ENCODE measurements around the gene PCDH19.

The PCDH19 gene

GRCh38 chrX:100315566-100315965 is 94.5 kb downstream of the PCDH19 start:
- DNase-seq (ENCODE audit: low read depth in 4 of 4, low spot score in 1 of 4): no peak

GRCh38 chrX:100299559-100299958 is 110.5 kb downstream of the PCDH19 start:
- DNase-seq (ENCODE audit: low read depth in 4 of 4, low spot score in 1 of 4): no peak

- no peak for DNase-seq (ENCODE audit: low read depth in 4 of 4, low spot score in 1 of 4)
Measured at GRCh38 chrX:100297728-100298127, 112.3 kb downstream of the PCDH19 start.

- no peak for DNase-seq (ENCODE audit: low read depth in 4 of 4, low spot score in 1 of 4)
Measured at GRCh38 chrX:100296183-100296753, 113.8 kb downstream of the PCDH19 start.

GRCh38 chrX:100294965-100295364 is 115.1 kb downstream of the PCDH19 start:
- DNase-seq (ENCODE audit: low read depth in 4 of 4, low spot score in 1 of 4): no peak

- no peak for DNase-seq (ENCODE audit: low read depth in 4 of 4, low spot score in 1 of 4)
Measured at GRCh38 chrX:100289066-100289558, 121.0 kb downstream of the PCDH19 start.

- DNase-seq (ENCODE audit: low read depth in 4 of 4, low spot score in 1 of 4): no peak
Measured at GRCh38 chrX:100277231-100277630, 132.8 kb downstream of the PCDH19 start.

GRCh38 chrX:100274916-100275315 is 135.2 kb downstream of the PCDH19 start:
- DNase-seq (ENCODE audit: low read depth in 4 of 4, low spot score in 1 of 4): no peak

GRCh38 chrX:100265179-100265578 is 144.9 kb downstream of the PCDH19 start:
- DNase-seq (ENCODE audit: low read depth in 4 of 4, low spot score in 1 of 4): no peak

- DNase-seq (ENCODE audit: low read depth in 4 of 4, low spot score in 1 of 4): no peak
Measured at GRCh38 chrX:100264200-100264599, 145.9 kb downstream of the PCDH19 start.

- no peak for DNase-seq (ENCODE audit: low read depth in 4 of 4, low spot score in 1 of 4)
Measured at GRCh38 chrX:100263650-100264049, 146.4 kb downstream of the PCDH19 start.

- DNase-seq (ENCODE audit: low read depth in 4 of 4, low spot score in 1 of 4): no peak
Measured at GRCh38 chrX:100248885-100249493, 161.1 kb downstream of the PCDH19 start.

- DNase-seq (ENCODE audit: low read depth in 4 of 4, low spot score in 1 of 4): no peak
Measured at GRCh38 chrX:100247826-100248225, 162.2 kb downstream of the PCDH19 start.

GRCh38 chrX:100244681-100245080 is 165.4 kb downstream of the PCDH19 start:
- DNase-seq (ENCODE audit: low read depth in 4 of 4, low spot score in 1 of 4): no peak

Data from stimulated activated CD4-positive, alpha-beta T cell treated with anti-CD3 and anti-CD28 coated beads, Interleukin-1b, Interleukin-23, amount 100 ng/mL, for 24 hours (primary cell).